CD4-positive, alpha-beta T cell treated with Interleukin-2 at 100 ng/mL for 4 hours (primary cell): Measurements from ENCODE around the gene HERPUD1.
"Not testable (repeated sequence)": the region's sequence is repeated elsewhere in the genome, so short reads cannot be mapped to it uniquely, and the experiment has no call there.

Experiments
- DNase-seq: peaks from one replicate; pipeline ENCODE4 v3.0.0-alpha.2; 2020; ENCODE audit warnings: low spot score

The HERPUD1 gene

DNA sequence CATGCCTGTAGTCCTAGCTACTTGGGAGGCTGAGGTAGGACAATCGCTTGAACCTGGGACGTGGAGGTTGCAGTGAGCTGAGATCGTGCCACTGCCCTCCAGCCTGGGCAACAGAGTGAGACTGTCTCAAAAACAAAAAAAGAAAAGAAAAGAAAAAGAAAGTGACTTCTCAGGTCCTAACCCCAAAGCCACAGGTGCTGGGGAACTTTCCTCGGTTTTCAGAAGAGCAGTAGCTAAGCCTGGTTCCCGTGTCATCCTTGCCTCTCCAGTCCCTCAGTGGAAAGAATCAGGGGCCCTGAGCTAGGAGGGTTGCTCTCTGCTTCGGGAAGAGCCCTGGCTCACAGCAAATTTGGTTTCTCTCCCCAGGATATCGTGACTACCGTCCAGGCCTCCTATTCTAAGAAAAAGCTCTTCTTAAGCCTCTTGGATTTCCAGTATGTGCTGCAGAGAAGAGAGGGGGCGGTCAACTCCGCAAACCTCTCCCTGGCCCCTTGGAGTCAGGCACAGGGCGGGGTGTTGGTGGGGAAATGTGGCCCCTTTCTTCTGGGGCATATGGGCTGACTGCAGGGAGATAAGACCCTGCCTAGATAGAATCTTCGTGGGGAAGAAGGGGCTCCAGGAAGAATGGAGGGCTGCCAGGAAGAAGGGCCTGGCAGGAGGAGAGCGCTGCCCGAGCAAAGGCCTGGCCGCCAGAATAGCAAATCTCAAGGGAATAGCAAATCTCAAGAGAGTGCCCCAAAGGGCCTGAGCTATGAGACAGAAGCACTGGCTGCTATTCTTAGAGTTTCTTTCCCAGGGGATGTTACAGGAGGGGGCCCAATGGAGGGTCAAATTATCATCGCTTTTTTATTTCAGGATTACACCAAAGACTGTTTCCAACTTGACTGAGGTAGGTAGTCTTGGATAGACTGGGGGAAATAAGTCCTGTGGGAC lies 49.1 kb downstream of the HERPUD1 start:
- no peak for DNase-seq

DNA sequence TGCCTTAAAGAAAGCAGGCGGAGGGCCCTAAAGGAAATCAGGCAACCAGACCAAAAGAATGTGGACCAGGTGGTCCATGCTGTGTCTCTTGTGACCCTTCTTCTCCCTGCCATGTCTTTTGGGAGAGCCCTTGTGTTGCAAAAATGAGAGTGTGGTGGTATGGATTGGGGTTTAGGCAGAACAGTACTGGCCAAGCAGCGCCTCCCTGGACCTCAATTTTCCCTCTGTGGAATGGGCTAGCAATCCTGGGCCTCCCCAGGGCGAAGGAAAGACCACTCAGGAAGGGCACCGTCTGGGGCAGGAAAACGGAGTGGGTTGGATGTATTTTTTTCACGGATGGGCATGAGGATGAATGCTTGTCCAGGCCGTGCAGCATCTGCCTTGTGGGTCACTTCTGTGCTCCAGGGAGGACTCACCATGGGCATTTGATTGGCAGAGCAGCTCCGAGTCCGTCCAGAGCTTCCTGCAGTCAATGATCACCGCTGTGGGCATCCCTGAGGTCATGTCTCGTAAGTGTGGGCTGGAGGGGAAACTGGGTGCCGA lies 49.9 kb downstream of the HERPUD1 start:
- DNase-seq, result no peak

DNA sequence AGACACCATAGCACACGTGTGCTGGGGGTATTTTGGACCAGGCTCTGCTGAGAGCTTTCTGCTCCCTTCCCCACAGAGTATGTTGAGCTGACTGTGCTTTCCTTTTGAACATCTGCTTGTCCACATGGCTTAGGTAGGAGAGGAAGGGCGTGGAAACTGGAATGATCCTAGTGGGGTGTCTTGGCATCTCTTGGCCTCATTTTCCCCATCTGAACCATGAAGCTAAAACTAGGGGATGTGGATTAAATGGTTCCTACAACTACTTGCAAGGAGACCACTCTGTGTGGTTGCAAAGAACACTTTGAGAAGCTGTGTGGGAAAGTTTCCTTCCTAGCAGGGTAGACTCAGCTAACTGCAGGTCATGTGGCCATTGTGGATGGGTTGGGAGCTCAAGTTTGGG lies 50.8 kb downstream of the HERPUD1 start:
- DNase-seq, result no peak

DNA sequence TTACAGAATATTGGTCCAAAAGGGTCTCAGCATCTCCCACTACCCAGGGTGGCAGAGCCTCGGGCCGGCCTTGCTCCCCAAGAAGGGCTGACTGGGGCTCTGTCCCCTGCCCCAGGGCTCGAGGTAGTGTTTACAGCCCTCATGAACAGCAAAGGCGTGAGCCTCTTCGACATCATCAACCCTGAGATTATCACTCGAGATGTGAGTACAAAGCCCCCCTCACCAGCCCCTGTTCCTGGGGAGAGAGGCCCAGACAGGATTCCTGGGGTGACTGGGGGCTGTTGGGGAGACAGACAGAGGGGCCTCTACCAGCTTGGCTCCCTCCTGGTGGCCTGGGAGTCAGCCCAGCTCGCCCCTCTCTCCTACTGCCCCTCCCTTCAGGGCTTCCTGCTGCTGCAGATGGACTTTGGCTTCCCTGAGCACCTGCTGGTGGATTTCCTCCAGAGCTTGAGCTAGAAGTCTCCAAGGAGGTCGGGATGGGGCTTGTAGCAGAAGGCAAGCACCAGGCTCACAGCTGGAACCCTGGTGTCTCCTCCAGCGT lies 51.3 kb downstream of the HERPUD1 start:
- no peak for DNase-seq

DNA sequence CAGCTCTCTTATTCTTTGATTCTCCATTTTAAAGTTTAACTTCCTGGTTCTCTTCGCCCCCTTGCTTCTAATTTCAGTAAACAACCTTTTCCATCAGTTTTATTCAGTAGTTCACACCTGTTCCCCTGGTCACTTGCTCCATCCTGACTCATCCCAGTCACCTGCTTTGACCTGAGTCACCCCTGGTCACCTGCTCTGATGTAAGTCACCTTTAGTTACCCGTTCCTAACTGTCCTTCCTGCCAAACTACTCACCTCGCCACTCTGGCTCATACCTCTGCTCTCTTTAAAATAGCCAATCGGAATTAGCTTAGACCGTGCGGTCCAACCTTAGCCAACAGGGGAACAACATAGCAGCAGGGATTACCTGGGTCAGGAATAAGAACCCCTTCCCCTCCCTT lies 52.7 kb downstream of the HERPUD1 start:
- DNase-seq, result no peak

DNA sequence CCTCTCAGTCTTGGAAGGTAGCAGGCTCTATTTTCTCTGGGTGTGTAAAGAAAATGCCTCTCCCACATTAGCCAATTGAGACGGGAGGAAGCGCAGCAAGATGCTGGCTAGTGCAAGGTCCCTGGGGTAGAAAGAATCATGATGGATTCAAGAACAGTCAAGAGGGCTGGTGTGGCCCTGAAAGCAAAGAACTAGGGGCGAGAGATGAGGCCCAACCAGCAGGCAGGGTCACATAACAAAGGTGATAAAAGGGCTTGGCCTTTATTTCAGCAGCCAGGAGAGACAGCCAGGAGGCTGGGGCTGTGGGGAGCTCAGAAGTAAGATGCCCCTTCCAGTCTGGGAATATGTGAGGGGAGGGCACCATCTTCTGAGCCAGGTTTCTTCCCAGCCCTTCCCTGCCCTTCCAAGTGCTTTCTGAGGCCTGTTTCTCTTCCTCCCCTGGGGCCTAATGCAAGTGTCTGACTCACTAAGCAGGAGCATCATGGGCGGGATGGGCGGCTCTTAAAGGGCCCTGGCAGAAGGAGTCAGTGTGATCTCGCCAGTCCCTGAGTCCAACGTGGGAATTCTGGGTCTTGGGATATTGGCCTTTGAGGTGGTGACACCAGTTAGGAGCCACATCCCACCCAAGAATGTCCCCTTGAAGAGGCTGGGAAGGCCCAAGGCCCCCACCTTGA lies 53.5 kb downstream of the HERPUD1 start:
- DNase-seq, result no peak

DNA sequence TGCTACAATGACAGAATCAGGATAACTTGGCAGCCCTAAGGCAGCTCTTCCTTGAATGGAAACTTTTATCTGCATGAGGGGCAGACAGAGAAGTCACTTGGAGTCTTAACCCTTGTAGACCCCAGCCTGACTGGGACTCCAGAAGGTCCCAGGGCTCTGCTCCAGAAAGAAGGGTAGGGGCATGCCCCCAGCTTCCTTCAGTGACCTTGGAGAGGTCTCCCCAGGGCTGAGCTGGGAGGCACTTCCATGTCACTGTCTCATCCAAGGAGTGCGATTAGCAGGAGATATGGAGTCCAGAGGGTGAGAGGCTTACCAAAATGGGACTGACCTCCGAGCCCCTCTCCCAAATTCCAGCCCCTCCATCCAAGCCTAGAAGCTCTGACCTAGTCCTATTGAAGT lies 54.0 kb downstream of the HERPUD1 start:
- no peak for DNase-seq

DNA sequence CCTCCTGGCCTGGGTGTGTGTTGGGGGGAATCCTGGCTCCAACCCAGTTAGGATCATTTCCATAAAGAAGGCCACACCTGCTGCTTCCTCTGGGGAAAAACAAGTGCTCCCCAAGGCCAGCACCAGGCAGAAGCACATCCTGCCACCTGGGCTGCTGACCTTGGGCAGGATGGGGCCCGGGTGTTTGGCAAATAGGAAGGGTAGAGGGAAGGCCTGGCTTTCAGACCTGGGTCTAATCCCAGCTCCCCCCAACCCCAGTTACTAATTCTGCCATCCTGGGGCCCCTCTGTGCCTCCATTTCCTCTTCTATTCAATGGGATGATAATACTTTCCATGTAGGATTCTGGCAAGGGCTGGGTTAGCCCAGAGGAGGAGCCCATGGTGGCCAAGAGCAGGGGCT lies 54.4 kb downstream of the HERPUD1 start:
- no peak for DNase-seq

DNA sequence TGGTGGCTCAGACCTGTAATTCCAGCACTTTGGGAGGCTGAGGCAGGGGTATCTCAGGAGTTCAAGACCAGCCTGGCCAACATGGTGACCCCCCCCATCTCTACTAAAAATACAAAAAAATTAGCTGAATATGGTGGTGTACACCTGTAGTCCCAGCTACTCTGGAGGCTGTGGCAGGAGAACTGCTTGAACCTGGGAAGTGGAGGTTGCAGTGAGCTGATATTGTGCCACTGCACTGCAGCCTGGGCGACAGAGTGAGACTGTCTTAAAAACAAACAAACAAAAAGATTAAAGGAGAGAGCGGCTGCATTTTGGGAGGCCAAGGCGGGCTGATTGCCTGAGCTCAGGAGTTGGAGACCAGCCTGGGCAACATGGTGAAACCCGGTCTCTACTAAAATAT lies 55.0 kb downstream of the HERPUD1 start:
- DNase-seq, result not testable (repeated sequence)

DNA sequence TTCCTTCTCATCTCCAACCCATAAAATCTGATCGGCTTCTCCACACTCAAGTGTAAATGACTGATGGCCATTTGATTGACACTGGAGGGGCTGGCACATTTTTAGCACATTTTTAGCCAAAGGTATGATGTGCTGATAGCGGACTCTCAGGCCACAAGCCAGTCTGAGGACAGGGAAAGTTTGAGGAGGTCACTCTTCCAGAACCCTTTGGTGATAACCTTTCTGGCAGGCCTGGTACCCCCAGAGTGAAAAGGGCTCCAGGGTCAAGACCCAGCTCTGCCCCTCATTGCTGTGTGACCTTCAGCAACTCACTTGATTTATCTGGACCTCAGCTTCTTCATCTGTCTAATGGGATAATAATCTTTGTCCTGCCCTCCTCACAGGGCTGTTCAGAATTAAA lies 55.8 kb downstream of the HERPUD1 start:
- DNase-seq, result no peak

DNA sequence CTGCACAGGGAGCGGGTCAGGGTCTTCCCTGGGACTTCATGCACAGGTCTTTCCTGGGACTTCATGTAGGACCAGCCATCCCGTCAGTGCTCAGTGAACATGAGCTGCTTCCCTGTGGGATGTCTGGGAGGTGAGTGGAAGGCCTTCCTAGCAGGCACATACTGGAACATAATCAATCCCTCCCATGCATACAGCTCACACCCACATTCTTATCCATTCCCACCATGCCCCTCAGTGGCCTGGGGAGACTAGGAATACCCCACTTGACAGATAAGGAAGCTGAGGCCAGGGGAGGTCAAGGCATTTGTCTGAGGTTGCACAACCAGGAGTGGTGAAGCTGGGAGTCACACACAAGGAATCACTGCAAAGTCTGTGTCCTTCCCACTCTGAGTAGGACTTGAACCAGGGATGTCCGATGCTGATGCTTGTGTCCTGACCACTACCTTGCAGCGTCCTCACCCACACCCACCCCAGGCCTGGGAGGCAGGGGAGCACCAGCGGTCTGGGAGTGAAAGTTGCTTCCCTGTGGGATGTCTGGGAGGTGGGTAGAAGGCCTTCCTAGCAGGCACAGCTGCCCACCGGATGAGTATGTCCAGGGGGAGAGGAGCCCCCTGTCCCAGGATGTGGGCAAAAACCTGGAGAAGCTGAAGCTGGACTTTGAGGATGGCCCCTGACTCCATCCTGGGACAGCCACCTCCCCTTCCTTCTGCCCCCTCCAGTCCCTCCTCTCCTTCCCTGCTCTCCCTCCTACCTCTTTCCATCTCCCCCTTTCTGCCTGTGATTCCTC lies 56.4 kb downstream of the HERPUD1 start:
- DNase-seq, result no peak

DNA sequence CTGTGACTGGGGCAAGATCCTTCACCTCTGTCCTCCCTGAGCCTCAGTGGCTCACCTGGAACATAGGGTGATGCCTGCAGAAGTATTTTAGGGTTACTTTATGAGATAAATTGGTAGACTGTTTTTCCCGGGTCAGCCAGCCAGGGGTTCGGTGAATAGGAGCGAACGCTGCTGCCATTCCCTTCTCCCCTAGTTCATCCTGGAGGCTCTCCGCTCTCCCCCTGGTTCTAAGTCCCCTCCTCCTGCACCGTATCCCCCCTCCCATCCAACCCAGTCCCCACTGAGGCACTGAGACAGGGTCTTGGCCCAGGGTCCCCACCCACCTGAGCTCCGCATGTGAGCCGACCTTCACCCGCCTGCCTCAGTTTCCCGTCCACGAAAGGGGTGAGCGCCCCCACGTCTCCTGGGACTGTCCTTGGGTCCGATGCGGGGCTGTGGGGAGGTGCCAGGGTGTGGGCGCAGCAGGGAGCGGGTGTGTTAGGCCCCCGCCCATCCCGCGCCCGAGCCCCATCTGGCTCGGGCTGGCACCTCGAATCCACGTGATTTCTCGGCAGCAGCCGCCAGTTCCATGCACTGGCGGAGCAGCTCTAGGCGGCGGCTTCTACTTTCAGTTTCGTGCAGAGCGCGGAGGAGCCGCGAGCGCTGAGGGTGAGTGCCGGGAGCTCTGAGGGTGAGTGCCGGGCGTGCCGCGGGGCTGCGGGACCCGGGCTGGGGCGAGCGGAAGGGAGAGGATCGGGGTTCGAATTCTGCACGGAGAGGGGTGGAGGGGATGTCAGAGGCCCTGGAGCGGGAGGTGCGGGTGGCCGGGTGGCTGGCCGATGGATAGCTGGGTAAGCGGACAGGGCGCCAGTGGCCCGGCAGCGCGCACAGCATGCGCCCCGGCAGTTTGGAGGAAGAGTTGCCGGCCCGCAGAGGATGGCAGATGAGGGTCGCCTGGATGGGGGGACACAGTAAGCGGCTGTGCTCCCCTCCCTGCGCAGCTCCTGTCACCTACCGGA lies 57.3 kb downstream of the HERPUD1 start, which contains the start of gene NLRC5:
NLRC5 (plus strand) TSS at position 610 of the 998 bp plus-strand sequence. CDS start 31,156 bp downstream, outside the sequence.
- DNase-seq, result peak; percentile 93

DNA sequence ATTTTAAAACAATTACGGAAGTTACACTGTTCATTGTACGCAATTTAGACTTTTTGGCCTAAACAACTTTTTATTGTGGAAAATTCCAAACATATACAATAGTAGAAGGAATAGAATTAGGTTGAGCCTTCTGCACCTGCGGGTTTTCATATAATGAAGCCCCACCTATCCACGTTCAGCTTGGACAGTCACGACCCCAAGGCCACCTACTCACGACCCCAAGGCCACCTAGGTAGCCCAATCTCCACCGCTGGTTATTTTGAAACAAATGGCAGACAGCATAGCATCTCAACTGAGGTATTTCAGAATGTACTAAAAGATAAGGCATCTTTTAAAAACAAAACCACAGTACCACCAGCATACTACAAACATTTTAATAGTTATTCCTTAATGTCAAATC lies 58.0 kb downstream of the HERPUD1 start:
- DNase-seq, result no peak

DNA sequence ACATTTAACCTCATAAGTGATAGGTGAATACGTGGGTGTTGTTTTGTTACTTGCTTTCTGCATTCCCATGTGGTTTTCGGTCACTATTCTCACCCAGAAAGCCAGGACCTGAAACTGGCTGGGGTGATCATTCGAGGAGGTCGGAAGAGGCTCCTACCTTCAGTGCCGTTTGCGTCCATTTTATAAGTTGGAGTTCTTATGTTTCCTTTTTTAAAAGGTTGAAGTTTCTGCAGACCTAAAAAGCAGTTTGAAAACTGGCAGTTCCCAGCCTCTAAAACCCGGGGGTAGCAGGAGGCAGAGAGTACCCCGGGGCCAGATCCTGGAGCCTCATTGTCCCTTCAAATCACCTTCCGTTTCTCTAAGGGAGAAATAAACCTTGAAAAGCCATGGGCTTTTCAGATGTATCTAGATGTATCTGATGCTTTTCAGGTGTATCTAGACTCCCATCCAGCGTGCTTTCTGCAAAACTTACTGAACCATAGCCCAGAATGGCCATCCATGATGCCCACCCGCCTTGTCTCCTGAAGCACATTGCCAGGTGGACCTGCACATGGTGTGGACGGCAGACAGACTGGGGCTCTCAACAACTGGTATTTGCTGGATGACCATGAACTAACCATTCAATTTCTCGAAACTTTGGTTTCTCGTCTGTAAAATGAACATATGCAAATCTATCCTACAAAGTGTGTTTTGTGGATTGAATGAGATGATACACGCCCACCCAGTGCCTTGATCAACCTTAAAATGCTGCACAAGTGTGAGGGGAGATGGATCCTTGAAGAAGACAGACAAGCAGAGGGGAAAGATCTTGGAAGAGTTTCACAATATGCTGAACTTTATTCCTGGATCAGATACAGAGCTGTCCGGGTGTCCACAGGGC lies 58.7 kb downstream of the HERPUD1 start:
- no peak for DNase-seq

DNA sequence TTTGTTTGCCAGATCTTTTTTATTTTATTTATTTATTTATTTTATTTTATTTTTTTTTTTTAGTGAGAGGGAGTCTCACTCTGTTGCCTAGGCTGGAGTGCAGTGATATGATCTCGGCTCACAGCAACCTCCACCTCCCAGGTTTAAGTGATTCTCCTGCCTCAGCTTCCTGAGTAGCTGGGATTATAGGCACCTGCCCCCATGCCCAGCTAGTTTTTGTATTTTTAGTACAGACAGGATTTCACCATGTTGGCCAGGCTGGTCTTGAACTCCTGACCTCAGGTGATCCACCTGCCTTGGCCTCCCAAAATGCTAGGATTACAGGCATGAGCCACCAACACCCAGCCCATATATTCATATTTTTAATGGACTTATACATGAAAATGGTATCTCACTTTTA lies 60.5 kb downstream of the HERPUD1 start:
- DNase-seq, result not testable (repeated sequence)

DNA sequence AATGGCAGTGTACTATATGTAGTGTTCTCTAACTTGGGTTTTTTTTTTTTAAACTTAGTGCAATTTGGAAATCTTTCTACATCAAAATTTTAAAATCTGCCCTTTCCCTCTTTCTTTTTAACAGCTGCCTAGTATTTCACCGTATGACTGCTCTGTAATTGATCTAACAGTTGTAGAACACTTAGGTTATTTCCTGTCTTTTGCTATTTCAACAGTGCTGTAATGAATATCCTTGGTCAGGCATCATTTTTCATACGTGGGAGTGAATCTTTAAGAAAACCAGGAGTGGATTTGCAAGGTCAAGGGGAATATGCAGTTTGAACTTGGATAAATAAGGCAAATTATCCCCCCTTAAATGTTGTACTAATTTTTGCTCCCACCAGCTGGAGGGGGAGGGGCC lies 61.3 kb downstream of the HERPUD1 start:
- DNase-seq, result no peak

DNA sequence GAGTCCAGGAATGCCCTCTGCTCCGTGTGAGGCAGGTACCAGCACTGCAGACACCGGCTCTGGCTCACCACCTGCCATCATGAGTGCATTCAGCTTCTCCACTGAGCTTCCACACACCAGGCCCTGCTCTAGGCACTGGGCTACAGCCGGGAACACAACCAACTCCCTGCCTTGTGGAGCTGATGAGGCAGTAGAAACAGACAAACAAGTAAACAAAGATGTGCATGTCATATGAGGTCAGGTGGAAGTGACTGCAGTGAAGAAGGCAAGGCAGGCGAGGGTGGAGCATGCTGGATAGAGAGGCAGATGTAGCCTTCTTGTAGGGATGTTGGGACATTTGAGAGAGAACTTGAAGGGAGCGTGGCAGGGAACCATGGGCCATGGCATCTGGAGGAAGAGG lies 62.4 kb downstream of the HERPUD1 start:
- no peak for DNase-seq
